B cell (primary cell): ENCODE data around the gene TUBA8.

ENCODE experiments used
- EZH2 ChIP-seq: IDR thresholded peaks from 2 replicates; pipeline ENCODE4 v1.6.1; 2012; ENCODE audit warnings: borderline replicate concordance, low read depth, mild to moderate bottlenecking, moderate library complexity, low read length; ENCODE audit not compliant: insufficient read depth, poor library complexity, severe bottlenecking
- TF ChIP-seq, protein P1 (sequence below): fragments of 200-600 bp; IDR thresholded peaks from one replicate; pipeline ENCODE4 v1.8.0; 2022; ENCODE audit warnings: antibody characterized with exemption, mild to moderate bottlenecking

DNA sequence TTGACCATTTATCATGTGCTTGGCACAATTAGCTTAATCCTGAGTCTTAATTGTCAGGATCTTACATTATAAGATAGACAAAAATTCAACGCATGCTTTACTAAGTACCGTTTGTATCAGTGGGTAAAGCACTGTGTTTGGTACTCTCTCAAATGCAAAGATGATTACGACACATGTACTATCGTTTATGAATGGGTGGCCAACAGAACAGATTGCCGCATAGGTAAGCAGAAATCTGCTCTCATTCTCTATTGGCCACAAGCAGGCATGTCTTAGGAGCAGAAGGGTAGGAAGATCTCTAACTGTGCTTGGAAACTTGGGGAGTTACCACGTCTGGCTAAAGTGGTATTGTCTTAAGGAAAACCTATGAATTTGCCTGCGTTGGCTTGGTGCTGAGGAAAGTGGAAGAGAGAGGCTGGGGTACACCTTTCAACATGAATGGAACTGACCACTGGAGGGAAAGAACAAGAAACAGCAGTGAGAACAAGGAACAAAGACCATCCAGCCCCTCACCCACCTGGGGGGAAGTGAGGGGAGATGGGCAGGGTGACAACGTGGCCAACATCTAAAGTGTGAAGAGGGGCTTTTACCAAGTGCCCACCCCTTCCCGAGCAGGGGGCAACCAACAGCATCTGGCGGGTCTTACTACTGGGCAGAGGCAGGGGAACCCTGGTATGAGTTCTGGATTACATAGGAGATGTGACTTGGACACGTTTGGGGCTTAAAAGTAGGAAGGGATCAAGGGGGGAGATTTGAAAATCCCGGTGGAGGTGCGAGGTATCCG lies 1.0 kb upstream of the TUBA8 start:
- TF ChIP-seq, protein P1, sequence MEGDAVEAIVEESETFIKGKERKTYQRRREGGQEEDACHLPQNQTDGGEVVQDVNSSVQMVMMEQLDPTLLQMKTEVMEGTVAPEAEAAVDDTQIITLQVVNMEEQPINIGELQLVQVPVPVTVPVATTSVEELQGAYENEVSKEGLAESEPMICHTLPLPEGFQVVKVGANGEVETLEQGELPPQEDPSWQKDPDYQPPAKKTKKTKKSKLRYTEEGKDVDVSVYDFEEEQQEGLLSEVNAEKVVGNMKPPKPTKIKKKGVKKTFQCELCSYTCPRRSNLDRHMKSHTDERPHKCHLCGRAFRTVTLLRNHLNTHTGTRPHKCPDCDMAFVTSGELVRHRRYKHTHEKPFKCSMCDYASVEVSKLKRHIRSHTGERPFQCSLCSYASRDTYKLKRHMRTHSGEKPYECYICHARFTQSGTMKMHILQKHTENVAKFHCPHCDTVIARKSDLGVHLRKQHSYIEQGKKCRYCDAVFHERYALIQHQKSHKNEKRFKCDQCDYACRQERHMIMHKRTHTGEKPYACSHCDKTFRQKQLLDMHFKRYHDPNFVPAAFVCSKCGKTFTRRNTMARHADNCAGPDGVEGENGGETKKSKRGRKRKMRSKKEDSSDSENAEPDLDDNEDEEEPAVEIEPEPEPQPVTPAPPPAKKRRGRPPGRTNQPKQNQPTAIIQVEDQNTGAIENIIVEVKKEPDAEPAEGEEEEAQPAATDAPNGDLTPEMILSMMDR = no peak
- no peak for TF ChIP-seq EZH2
